ENCODE results near the gene CMIP.
"Not testable (repeated sequence)": the region's sequence is repeated elsewhere in the genome, so short reads cannot be mapped to it uniquely, and the experiment has no call there.

The CMIP gene

DNA sequence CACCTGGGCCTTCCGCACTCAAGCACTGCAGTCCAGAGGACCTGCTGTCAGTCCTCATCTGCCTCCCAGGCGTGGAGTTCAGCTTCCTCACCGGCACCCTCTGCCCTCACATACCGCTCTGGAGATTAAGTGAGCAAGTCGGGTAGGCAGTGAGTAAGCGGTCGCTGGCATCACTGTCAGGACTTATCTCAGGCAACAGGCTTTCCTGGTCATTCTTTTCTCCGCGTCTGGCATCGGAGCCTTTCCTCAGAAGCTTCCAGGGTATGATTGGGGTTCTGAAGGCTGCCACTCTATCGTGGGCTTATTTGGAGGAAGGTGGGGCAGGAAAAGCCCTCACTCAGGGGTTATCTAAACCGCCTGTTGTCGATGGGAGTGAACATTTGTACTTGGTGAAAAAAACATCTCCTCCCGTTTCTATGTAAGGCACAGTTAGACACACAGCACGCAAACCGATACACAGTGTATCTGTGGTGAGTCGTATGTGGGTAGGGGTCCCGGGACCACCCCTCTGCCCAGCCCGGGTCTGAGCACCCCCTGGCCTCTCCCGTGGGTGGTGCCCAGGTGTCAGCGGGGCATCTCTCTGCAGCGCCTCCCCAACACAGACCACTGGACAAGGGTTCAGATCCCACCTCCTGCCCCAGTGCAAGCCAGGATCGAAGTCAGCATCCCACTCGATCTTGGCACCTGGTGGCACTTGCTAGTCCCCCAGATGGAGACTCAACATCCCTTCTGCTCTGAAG, 242.0 kb downstream of the CMIP start:
- DNase-seq (ENCODE audit: low read depth): no peak

- DNase-seq (ENCODE audit: low read depth): no peak
Measured at GRCh38 chr16:81687131-81687456, 242.5 kb downstream of the CMIP start.

GRCh38 chr16:81688182-81688581, 243.6 kb downstream of the CMIP start:
- no peak for DNase-seq (ENCODE audit: low read depth)

GRCh38 chr16:81688839-81689238, 244.2 kb downstream of the CMIP start:
- not testable (repeated sequence) for DNase-seq (ENCODE audit: low read depth)

- no peak for DNase-seq (ENCODE audit: low read depth)
Measured at GRCh38 chr16:81692021-81692420, 247.4 kb downstream of the CMIP start.

DNA sequence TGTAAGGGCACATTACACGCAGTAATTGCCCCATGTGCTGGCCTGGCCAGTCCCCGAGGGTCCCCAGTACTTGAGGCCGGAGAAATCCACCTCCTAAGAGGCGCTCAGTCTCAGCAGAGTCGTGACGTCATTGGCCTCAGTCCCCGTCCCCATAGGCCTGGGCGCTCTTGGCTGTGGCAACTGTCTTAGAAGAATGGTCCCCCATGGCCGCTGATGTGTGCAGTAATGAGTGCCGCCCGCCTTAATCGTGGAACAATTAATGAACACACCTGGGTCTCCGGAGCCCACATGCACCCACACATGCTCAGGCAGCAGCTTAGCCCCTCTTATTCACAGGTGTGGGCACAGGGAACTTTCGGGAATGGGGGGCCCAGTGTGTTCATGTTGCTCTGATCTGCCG, 248.0 kb downstream of the CMIP start:
- DNase-seq (ENCODE audit: low read depth): no peak

- no peak for DNase-seq (ENCODE audit: low read depth)
Measured at GRCh38 chr16:81693041-81693743, 248.6 kb downstream of the CMIP start.

- DNase-seq (ENCODE audit: low read depth): no peak
Measured at GRCh38 chr16:81693744-81694303, 249.2 kb downstream of the CMIP start.

DNA sequence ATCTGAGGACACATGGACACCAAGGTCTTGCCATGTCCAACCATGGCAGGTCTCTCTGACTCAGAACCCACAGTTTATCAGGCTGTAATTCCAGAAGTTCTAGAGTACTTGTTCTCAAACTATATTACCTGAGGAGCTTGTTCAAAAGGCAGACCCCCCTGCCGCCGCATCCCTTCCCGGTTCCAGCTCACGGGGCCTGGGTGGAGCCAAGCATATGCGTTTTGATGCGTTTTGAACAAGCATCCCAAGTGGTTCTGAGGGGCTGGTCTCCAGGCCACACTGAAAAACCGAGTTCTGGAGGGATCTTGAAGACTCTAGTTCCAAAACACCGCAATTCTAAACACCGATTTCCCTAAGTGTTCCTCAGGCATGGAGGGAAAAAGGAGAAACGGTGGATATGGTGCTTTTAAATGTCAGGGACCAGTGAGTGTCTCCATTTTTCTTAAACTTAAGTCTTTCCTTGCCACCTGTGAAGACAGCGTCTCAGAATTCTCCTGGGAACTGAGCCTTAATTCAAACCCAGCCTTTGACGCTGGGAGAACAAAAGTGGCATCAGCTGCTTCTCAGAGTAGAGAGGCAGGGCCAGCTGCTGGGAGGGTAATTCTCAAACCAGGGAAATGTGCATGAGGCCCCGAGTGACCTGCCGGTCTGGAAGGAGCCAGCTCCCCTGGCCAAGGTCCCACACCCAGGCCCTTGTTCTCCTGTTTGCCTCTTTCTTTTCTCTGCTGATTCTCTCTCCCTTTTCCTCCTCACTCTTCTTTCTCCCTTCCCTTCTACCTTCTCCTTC, 250.1 kb downstream of the CMIP start:
- no peak for DNase-seq (ENCODE audit: low read depth)

- DNase-seq (ENCODE audit: low read depth): no peak
Measured at GRCh38 chr16:81695321-81696165, 250.9 kb downstream of the CMIP start.

DNA sequence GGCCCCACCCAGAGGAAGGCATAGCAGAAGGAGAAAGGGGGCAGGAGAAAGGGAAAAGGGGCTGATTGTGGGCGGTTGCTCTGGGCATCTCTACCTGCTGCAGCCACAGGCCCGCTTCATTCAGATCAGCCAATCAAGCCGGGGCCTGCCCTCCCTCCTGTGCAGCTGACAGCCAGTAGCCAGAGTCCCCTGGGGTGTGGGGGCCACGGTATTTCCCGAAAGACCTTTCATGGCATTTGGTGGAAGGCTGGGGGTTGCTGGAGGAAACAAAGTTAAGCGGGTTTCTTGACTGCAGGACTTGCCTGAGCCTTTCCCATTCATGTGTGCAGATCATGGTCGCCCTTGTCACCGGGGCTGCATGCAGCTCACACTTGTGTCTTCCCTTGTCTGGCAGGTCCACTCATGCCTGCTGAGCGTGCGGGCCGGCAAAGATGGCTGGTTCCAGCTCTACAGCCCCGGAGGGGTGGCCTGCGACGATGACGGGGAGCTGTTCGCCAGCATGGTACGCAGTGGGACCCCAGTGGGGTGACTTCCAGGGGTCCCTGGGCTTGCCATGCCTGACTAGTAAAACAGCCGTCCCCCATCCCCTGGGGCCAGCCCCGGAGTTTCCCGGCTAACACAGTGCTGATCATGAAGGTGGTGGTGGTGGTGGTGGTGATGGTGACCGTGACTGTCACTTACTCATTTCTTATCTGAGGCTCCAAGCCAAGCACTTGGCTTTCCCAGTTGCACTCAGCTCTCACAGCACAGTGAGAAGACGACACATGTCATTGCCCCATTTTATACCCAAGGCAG, 251.8 kb downstream of the CMIP start:
- DNase-seq (ENCODE audit: low read depth): no peak

DNA sequence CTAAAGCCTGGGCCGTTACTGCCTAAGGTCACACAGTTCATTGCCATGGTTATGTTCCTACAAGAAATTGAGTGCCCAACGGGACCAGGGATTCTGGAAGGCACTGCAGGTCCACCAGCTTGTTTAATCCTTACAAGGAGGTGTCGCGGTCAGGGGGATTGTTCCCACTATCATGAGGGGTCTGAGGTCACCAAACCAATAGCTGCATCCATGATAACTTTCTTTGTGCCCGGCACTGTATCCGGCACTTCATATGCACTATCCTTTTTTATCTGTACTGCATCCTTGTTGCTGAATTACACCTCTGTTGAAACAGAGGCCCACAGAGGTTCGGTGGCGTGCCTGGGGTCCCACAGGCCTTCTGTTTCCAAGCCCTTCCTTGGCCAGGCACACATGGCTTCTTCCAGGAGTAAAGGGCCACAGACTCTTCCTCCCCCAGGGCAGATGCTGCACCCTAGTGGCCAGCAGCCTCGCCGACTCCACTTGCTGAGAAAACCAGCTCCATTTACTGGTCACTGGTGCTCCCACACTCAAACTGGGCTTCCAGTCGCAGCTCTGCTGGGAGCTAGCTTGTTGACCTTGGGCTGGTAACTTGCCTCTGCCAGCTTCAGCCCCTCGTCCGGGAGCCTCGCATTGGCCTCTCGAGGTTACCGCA, 252.5 kb downstream of the CMIP start:
- peak; percentile 24 for DNase-seq (ENCODE audit: low read depth)

- no peak for DNase-seq (ENCODE audit: low read depth)
Measured at GRCh38 chr16:81697616-81698309, 253.2 kb downstream of the CMIP start.

DNA sequence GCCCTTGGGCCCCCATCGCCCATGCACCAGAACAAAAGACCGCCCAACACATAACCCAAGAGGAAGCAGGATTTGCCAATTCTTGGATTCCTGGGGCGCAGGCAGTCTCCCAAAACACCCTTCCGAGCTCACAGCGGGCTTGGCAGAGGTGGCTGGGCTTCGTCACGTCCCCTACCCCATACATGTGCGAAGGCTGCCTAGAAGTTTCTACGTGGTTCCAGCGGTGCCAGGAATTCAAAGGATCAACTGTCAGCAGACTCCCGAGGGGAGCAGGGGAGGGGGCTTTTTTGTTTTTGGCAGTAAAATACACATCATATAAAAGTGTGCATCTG, 253.7 kb downstream of the CMIP start:
- no peak for DNase-seq (ENCODE audit: low read depth)

- DNase-seq (ENCODE audit: low read depth): no peak
Measured at GRCh38 chr16:81699596-81699995, 255.0 kb downstream of the CMIP start.

- DNase-seq (ENCODE audit: low read depth): no peak
Measured at GRCh38 chr16:81700071-81700779, 255.6 kb downstream of the CMIP start.

DNA sequence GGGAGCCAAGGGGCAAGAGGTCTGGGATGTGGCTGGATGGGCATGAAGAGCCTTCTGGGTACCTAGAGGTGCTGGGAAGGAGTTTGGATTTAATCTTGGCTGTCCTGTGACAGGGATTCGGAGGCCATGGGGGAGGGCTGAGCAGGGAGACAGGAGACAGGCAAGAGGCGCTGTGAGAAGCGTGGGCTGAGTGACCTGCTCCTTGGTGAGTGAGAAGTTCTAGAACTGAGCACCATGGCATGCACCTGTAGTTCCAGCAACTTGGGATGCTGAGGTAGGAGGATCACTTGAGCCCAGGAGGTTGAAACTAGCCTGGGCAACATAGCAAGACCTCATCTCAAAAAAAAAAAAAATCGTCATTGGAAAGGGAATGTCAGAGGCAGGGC, 256.2 kb downstream of the CMIP start:
- no peak for DNase-seq (ENCODE audit: low read depth)

GRCh38 chr16:81701296-81701970, 256.8 kb downstream of the CMIP start:
- DNase-seq (ENCODE audit: low read depth): no peak

- DNase-seq (ENCODE audit: low read depth): no peak
Measured at GRCh38 chr16:81702506-81702905, 257.9 kb downstream of the CMIP start.

Data from activated T-helper 1 cell treated with Interleukin-2 at 50 U/mL for 16 hours (primary cell).